Heart left ventricle (tissue), 13 donors: Measurements from ENCODE around the gene TPP2.

Source experiments
- POLR2A ChIP-seq, 2 donors: fragments of 450-650 bp; IDR thresholded peaks; one replicate each; pipeline ENCODE4 v1.6.1; 2017; ENCODE audit warnings: antibody characterized with exemption in 2 of 2, mild to moderate bottlenecking in 2 of 2, moderate library complexity in 2 of 2
- TF ChIP-seq, protein P1 (sequence below), 12 donors: fragments of 200-600 bp; sonication (generic) in 4 of 12; IDR thresholded peaks; one replicate each; pipeline versions ENCODE4 v1.5.0 to v1.8.0; 2018 to 2022; ENCODE audit warnings: antibody characterized with exemption in 12 of 12, mild to moderate bottlenecking in 5 of 12
- donor health status: ischemic (EF 13 %, LVEDD 7.1; RV severe dilation, severe dysfunction).
- donor health status: DM: no; HTN: yes; CAD: no.
- donor health status: DM: no; HTN: no; CAD: no.
- donor health status: ischemic (EF 25% LVEDD 6.9; RV normal size, moderate dysfunction).
- donor health status: ischemic (EF 25% LVEDD 5.7; RV mildly dilated, moderate dysfunction).
- donor health status: ischemic (EF 35%, LVEDD 5.7; RV mildly dilated, moderate dysfunction).
- donor health status: nonischemic (EF 11% LVEDD 7.7; RV severe dilation, severe dysfunction).
- donor health status: DM: yes; HTN: yes; CAD: no.
- donor health status: PGD.
- donor health status: ischemic (EF 29% LVEDD 5.4; RV normal size, mild dysfunction).
- donor health status: nonischemic (EF 23%, LVEDD 6.1; RV moderate dilation, normal function).

GRCh38 chr13:102680133-102680717, 83.4 kb downstream of the TPP2 start:
- TF ChIP-seq POLR2A (IDR thresholded peaks at IDR 0.05), result no peak
- TF ChIP-seq, protein P1, sequence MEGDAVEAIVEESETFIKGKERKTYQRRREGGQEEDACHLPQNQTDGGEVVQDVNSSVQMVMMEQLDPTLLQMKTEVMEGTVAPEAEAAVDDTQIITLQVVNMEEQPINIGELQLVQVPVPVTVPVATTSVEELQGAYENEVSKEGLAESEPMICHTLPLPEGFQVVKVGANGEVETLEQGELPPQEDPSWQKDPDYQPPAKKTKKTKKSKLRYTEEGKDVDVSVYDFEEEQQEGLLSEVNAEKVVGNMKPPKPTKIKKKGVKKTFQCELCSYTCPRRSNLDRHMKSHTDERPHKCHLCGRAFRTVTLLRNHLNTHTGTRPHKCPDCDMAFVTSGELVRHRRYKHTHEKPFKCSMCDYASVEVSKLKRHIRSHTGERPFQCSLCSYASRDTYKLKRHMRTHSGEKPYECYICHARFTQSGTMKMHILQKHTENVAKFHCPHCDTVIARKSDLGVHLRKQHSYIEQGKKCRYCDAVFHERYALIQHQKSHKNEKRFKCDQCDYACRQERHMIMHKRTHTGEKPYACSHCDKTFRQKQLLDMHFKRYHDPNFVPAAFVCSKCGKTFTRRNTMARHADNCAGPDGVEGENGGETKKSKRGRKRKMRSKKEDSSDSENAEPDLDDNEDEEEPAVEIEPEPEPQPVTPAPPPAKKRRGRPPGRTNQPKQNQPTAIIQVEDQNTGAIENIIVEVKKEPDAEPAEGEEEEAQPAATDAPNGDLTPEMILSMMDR (IDR thresholded peaks at IDR 0.05), result no peak
